Central memory CD8-positive, alpha-beta T cell (primary cell): ENCODE data around the gene AGXT.

ENCODE experiments used
- ATAC-seq: fragments of 150-1000 bp; cut with Tn5 transposase; replicated peaks from 2 replicates; pipeline ENCODE4 v1.10.0; 2022; ENCODE audit warnings: mild to moderate bottlenecking, moderate FRiP score, moderate number of reproducible peaks; ENCODE audit not compliant: poor library complexity, severe bottlenecking; ENCODE audit errors: extremely low read depth
- DNase-seq, 2 donors: peaks; one replicate each; pipeline ENCODE4 v3.0.0; 2021; ENCODE audit warnings: low spot score in 2 of 2
- H3K27ac Mint-ChIP-seq: one replicate; pipeline ENCODE4 v1.8.0; 2022; ENCODE audit warnings: low read depth, mild to moderate bottlenecking, moderate library complexity, mixed read lengths
- H3K27me3 Mint-ChIP-seq: one replicate; pipeline ENCODE4 v1.8.0; 2022; ENCODE audit warnings: mixed read lengths
- H3K36me3 Mint-ChIP-seq: one replicate; pipeline ENCODE4 v1.8.0; 2022; ENCODE audit warnings: mild to moderate bottlenecking, moderate library complexity, mixed read lengths; ENCODE audit not compliant: insufficient read depth
- H3K4me1 Mint-ChIP-seq: one replicate; pipeline ENCODE4 v1.8.0; 2022; ENCODE audit warnings: mixed read lengths
- H3K4me3 Mint-ChIP-seq: one replicate; pipeline ENCODE4 v1.8.0; 2022; ENCODE audit warnings: mild to moderate bottlenecking, moderate library complexity, mixed read lengths
- H3K9me3 Mint-ChIP-seq: one replicate; pipeline ENCODE4 v1.8.0; 2022; ENCODE audit warnings: mixed read lengths

The AGXT gene

GRCh38 chr2:240905176-240905781 lies 36.7 kb downstream of the AGXT start:
- ATAC-seq (no peak), DNase-seq (no peak)
- peaks cover 18% of the 10 kb centered on the region for H3K27me3 Mint-ChIP-seq
- H3K9me3 Mint-ChIP-seq: no peaks in the 10 kb centered on the region
- H3K4me1 Mint-ChIP-seq: no peaks in the 10 kb centered on the region
- H3K27ac Mint-ChIP-seq: no peak overlapping the region
- no peak overlapping the region for H3K4me3 Mint-ChIP-seq
- peaks cover 1% of the 10 kb centered on the region for H3K36me3 Mint-ChIP-seq

- DNase-seq (no peak), ATAC-seq (no peak)
- H3K27ac Mint-ChIP-seq: no peak within 1 kb of the TSS
- H3K4me3 Mint-ChIP-seq: no peak within 1 kb of the TSS
- H3K9me3 Mint-ChIP-seq: no peaks in the 10 kb centered on the region
- peaks cover 10% of the 10 kb centered on the region for H3K27me3 Mint-ChIP-seq
- H3K4me1 Mint-ChIP-seq: no peaks in the 10 kb centered on the region
- peaks cover 1% of the 10 kb centered on the region for H3K36me3 Mint-ChIP-seq
These were observed 37.7 kb downstream of the AGXT start, which contains the start of gene CROCC2 for GRCh38 chr2:240906141-240906910. TSS of gene CROCC2 (plus strand) at chr2:240906336. CDS start at chr2:240906514, 178 bp downstream.

DNA sequence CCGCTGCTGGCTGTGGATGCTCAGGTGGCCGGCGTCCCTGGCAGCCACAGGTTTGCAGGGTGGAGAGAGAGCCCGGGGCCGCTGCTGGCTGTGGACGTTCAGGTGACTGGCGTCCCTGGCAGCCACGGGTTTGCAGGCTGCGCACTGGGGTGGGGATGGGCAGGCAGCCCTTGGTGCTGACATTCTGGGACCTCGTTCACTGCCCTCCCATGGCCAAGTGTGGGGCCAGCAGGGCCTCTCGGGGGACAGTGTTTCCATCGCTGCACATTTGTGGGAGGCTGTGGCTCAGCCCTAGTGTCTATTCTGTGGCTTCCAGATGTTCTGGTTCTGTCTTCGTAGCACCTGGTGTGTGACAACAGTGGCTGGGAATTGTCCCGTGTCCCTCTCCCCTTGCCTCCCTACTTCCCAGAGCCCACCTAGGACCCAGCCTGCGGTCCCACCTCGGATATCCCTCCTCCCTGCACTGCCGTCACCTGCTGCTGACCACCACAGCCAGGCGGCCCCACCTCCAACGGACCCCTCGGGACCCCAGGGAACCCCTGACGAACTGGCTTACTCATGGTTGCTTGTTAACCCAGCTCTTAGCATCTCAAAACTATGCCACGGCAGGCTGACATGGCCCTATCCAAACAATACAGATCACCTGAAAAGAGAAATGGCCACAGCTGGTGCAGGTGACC lies 38.4 kb downstream of the AGXT start:
- peaks cover 1% of the 10 kb centered on the region for H3K36me3 Mint-ChIP-seq
- no peak overlapping the region for H3K4me3 Mint-ChIP-seq
- peaks cover 16% of the 10 kb centered on the region for H3K27me3 Mint-ChIP-seq
- no peaks in the 10 kb centered on the region for H3K9me3 Mint-ChIP-seq
- H3K27ac Mint-ChIP-seq: no peak overlapping the region
- no peak for DNase-seq
- no peak for ATAC-seq
- no peaks in the 10 kb centered on the region for H3K4me1 Mint-ChIP-seq

DNA sequence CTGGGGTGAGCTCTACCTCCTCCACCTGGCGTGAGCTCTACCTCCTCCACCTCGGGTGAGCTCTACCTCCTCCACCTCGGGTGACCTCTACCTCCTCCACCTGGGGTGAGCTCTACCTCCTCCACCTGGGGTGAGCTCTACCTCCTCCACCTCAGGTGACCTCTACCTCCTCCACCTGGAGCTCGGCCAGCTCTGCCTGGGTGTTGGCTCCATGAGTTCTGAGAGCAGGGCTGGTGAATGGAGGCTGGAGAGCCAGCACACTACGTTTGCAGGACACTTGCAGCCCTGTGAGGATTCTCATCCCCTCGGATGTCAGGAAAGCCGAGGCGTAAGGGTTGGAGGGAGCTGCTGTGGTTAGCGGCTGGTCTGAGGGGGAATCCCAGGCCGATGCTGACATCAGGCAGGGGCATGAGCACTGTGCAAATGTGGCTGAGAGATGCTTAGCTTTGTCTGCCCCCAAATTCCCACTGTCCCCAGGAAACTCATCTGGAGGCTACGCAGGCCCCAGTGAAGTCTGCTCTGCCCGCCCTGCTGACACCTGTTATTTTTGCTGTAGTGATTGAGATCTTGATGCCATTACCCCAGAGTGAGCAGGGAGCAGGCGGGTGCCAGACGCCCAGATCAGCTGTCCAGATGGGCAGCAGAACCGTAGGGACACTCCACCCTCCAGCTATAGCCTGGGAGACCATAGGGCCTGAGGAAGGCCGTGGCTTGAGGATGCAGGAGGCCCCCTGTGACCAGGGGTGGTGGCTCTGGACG lies 40.8 kb downstream of the AGXT start:
- no peak for ATAC-seq
- no peak for DNase-seq
- Mint-ChIP-seq H3K36me3 (peaks cover 1% of the 10 kb centered on the region), H3K4me1 (no peaks in the 10 kb centered on the region), H3K4me3 (no peak overlapping the region), H3K9me3 (no peaks in the 10 kb centered on the region), H3K27me3 (peaks cover 32% of the 10 kb centered on the region), H3K27ac (no peak overlapping the region)

GRCh38 chr2:240911641-240912265 lies 43.1 kb downstream of the AGXT start:
- no peak overlapping the region for H3K4me3 Mint-ChIP-seq
- ATAC-seq (no peak), DNase-seq (no peak)
- H3K36me3 Mint-ChIP-seq: peaks cover 1% of the 10 kb centered on the region
- H3K9me3 Mint-ChIP-seq: no peaks in the 10 kb centered on the region
- peaks cover 30% of the 10 kb centered on the region for H3K27me3 Mint-ChIP-seq
- no peaks in the 10 kb centered on the region for H3K4me1 Mint-ChIP-seq
- no peak overlapping the region for H3K27ac Mint-ChIP-seq

DNA sequence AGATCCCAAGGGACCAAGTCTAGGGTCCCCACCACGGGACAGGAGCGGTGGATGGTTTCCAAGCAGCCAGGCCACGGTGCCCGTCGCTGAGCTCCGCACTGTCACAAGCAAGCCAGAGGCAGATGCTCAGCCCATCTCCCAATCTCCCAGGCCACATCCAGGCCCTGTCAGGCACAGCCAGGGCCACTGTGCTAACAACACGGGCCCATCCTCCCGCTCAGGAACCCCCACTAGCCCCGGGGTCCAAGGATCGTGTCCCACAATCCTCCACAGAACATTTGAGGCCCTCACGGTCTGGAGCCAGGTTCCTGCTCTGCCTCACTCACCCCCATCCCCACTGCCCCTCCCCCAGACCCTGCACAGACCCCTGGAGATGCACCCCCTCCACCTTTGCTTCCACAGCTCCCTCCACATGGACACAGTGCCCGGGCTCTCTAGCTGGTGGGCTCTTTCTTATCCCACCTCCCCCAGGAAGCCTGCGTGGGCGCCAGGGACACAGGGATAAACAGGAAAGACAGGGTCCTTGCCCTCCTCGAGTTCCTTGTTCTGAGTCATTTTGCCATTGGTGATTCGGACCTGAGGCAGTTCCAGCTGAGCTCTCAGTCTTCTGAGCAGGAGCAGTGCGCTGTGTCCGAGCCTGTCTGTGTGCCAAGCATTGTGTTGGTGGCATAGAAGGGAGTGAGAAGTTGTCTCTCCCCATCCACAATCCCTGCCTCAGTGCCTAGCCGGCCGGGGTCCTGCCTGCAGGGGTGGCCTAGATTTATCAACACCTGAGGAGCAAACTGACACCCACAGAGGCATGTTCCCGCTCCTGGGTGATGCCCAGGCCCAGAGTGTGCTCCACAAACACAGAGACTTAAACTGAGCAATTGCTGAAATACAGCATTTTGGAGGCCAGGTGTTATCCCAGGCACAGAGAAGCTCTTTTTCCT lies 44.5 kb downstream of the AGXT start:
- Mint-ChIP-seq H3K36me3 (peaks cover 1% of the 10 kb centered on the region), H3K4me1 (no peaks in the 10 kb centered on the region), H3K27ac (no peak overlapping the region), H3K9me3 (no peaks in the 10 kb centered on the region), H3K27me3 (peaks cover 23% of the 10 kb centered on the region), H3K4me3 (no peak overlapping the region)
- DNase-seq (no peak), ATAC-seq (no peak)

DNA sequence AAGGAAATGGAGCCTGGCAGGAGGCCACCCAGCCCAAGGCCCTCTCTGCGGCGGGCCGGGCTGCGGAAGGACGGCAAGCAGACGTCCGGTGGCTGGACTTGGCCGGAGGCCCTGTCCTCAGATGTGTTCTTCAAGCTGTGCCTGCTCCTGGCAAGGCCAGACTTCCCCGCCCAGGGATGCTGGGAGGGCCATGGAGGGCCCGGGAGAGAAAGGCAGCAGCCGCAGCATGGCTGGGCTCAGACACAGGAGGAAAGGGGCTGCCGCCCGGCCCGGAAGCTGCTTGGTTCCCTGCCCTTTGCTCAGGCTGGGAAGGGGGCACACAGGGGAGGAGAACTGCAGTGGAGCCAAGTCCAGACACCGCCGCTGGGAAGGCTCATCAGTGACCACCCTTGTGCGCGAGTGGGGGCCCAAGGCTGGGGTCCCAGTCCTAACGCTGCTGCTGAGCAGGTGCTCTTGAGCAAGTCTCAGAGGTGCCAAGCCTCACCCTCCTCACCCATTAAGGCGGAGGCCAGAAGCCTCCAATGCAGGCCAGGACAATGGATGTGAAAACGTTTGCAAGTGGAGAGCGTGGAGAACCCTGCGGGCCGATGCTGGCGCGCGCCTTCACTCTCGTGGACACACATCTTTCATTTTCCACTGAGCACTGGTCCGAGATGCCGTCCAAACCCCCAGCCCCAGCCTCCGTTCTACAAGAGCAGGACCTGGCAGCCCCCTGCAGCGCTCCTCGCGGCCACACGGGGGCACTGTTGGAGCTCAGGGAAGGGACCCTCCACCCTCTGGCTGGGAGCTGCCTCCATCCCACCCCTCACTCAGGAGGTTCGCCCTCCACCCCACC lies 45.4 kb downstream of the AGXT start:
- ATAC-seq (no peak), DNase-seq (peak in 1 of 2 donors; percentile 42)
- no peaks in the 10 kb centered on the region for H3K4me1 Mint-ChIP-seq
- no peak overlapping the region for H3K27ac Mint-ChIP-seq
- peaks cover 1% of the 10 kb centered on the region for H3K36me3 Mint-ChIP-seq
- H3K27me3 Mint-ChIP-seq: peaks cover 23% of the 10 kb centered on the region
- no peaks in the 10 kb centered on the region for H3K9me3 Mint-ChIP-seq
- no peak overlapping the region for H3K4me3 Mint-ChIP-seq

DNA sequence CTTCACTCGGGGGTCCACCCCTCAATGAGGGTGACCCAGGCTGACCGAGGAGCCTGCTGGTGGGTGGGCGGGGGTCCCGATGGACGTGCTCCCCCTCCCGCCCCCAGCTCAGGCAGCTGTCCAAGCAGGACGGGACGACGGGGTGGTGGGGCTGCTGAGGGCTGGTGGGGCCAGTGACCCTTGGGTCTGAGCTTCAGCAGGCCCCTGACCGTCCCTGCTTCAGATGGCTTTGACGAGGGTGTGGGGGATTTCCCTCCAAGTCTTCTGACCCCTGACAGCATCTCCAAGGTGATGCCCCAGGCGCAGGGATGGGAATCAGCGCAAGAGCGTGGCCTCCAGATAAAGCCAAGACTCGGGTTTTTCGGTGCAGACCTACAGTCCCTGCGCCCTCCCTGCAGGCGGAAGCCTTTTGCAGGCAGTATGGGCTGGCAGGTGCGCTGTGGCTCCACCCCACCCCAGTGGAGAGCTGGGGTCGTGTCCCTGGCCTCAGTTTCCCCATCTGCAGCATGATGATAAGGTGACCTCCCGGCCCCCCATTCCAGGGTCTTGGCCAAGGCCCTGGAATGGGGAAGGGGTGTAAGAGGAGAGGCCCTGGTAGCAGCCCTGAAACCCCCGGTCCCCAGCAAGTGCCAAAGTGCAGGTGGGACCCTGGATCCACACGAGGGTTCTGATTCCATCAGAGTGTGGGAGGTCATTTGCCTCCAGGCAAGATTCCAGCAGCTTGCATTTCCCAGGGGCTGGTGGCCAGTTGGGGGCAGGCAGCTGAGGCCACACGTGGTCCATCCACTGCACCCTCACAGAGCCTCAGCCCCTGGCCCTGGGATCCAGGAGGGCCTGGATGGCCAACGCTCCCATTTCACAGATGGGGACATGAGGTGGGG lies 46.3 kb downstream of the AGXT start:
- H3K27ac Mint-ChIP-seq: no peak overlapping the region
- H3K4me3 Mint-ChIP-seq: no peak overlapping the region
- ATAC-seq (no peak), DNase-seq (no peak)
- no peaks in the 10 kb centered on the region for H3K36me3 Mint-ChIP-seq
- H3K27me3 Mint-ChIP-seq: peaks cover 23% of the 10 kb centered on the region
- H3K9me3 Mint-ChIP-seq: no peaks in the 10 kb centered on the region
- H3K4me1 Mint-ChIP-seq: no peaks in the 10 kb centered on the region

- DNase-seq: no peak
- no peaks in the 10 kb centered on the region for H3K9me3 Mint-ChIP-seq
- no peak overlapping the region for H3K27ac Mint-ChIP-seq
- no peaks in the 10 kb centered on the region for H3K36me3 Mint-ChIP-seq
- H3K4me1 Mint-ChIP-seq: no peaks in the 10 kb centered on the region
- H3K4me3 Mint-ChIP-seq: no peak overlapping the region
- ATAC-seq: no peak
- peaks cover 23% of the 10 kb centered on the region for H3K27me3 Mint-ChIP-seq
These were observed 47.1 kb downstream of the AGXT start for GRCh38 chr2:240915526-240916341.
